DND-41 (cell line): ENCODE data around the gene PLEKHA7.
"Not testable (repeated sequence)": the region's sequence is repeated elsewhere in the genome, so short reads cannot be mapped to it uniquely, and the experiment has no call there.

Source experiments
- ATAC-seq: fragments of 200-7000 bp; cut with Tn5 transposase; 3 replicates; pipeline ENCODE4 v1.9.1; 2021; ENCODE audit warnings: low read depth; ENCODE audit not compliant: insufficient read depth
- DNase-seq: peaks from one replicate; pipeline ENCODE4 v3.0.0-alpha.2; 2020
- H2AFZ ChIP-seq: 2 replicates; pipeline ENCODE4 v1.6.0; 2012; ENCODE audit warnings: low read depth, low read length
- H3K27ac ChIP-seq: 2 replicates; pipeline ENCODE4 v1.5.1; 2012; ENCODE audit warnings: low read length, inconsistent platforms
- H3K27me3 ChIP-seq: fragments of 200-600 bp; sonication (generic); 2 replicates; pipeline ENCODE4 v1.6.0; 2012; ENCODE audit warnings: low read length, mild to moderate bottlenecking, inconsistent platforms; ENCODE audit not compliant: insufficient read depth, poor library complexity
- H3K36me3 ChIP-seq: 2 replicates; pipeline ENCODE4 v1.5.1; 2012; ENCODE audit warnings: low read length, inconsistent platforms; ENCODE audit not compliant: insufficient read depth
- H3K4me1 ChIP-seq: 2 replicates; pipeline ENCODE4 v1.5.1; 2012; ENCODE audit warnings: mild to moderate bottlenecking, low read length; ENCODE audit not compliant: insufficient read depth
- H3K4me2 ChIP-seq: 2 replicates; pipeline ENCODE4 v1.6.0; 2012; ENCODE audit warnings: mild to moderate bottlenecking, moderate library complexity, low read length, inconsistent platforms; ENCODE audit not compliant: insufficient read depth
- H3K4me3 ChIP-seq, 2 experiments: fragments of 200-600 bp in 1 of 2; shearing (Covaris generic) in 1 of 2; 2 replicates each; pipeline ENCODE4 v1.5.1; 2012 to 2016; ENCODE audit warnings: inconsistent platforms in 2 of 2, low read length in 2 of 2, mild to moderate bottlenecking in 2 of 2, low read depth in 1 of 2, moderate library complexity in 1 of 2
- H3K79me2 ChIP-seq: 2 replicates; pipeline ENCODE4 v1.6.0; 2012; ENCODE audit warnings: low read length, inconsistent platforms; ENCODE audit not compliant: insufficient read depth
- H3K9ac ChIP-seq: 2 replicates; pipeline ENCODE4 v1.6.0; 2012; ENCODE audit warnings: low read depth, mild to moderate bottlenecking, inconsistent platforms, low read length, moderate library complexity
- H3K9me3 ChIP-seq: 2 replicates; pipeline ENCODE4 v1.5.1; 2012; ENCODE audit warnings: low read length, moderate library complexity, mild to moderate bottlenecking, inconsistent platforms; ENCODE audit not compliant: insufficient read depth, severe bottlenecking
- H4K20me1 ChIP-seq: 2 replicates; pipeline ENCODE4 v1.6.0; 2012; ENCODE audit warnings: low read length; ENCODE audit not compliant: insufficient read depth
- EZH2 ChIP-seq: IDR thresholded peaks from 3 replicates; pipeline ENCODE4 v1.6.1; 2012; ENCODE audit warnings: borderline replicate concordance, low read depth, mild to moderate bottlenecking, moderate library complexity, low read length, inconsistent platforms; ENCODE audit not compliant: severe bottlenecking
- TF ChIP-seq, protein P1 (sequence below): IDR thresholded peaks from 2 replicates; pipeline ENCODE4 v1.5.1; 2012; ENCODE audit warnings: borderline replicate concordance, low read length, moderate library complexity, mild to moderate bottlenecking; ENCODE audit not compliant: poor library complexity, severe bottlenecking; ENCODE audit errors: extremely low read depth

Gene PLEKHA7, protein sequence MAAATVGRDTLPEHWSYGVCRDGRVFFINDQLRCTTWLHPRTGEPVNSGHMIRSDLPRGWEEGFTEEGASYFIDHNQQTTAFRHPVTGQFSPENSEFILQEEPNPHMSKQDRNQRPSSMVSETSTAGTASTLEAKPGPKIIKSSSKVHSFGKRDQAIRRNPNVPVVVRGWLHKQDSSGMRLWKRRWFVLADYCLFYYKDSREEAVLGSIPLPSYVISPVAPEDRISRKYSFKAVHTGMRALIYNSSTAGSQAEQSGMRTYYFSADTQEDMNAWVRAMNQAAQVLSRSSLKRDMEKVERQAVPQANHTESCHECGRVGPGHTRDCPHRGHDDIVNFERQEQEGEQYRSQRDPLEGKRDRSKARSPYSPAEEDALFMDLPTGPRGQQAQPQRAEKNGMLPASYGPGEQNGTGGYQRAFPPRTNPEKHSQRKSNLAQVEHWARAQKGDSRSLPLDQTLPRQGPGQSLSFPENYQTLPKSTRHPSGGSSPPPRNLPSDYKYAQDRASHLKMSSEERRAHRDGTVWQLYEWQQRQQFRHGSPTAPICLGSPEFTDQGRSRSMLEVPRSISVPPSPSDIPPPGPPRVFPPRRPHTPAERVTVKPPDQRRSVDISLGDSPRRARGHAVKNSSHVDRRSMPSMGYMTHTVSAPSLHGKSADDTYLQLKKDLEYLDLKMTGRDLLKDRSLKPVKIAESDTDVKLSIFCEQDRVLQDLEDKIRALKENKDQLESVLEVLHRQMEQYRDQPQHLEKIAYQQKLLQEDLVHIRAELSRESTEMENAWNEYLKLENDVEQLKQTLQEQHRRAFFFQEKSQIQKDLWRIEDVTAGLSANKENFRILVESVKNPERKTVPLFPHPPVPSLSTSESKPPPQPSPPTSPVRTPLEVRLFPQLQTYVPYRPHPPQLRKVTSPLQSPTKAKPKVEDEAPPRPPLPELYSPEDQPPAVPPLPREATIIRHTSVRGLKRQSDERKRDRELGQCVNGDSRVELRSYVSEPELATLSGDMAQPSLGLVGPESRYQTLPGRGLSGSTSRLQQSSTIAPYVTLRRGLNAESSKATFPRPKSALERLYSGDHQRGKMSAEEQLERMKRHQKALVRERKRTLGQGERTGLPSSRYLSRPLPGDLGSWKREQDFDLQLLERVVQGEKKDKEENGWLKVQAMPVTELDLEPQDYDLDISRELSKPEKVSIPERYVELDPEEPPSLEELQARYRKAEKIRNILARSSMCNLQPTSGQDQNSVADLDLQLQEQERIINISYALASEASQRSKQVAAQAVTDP

DNA sequence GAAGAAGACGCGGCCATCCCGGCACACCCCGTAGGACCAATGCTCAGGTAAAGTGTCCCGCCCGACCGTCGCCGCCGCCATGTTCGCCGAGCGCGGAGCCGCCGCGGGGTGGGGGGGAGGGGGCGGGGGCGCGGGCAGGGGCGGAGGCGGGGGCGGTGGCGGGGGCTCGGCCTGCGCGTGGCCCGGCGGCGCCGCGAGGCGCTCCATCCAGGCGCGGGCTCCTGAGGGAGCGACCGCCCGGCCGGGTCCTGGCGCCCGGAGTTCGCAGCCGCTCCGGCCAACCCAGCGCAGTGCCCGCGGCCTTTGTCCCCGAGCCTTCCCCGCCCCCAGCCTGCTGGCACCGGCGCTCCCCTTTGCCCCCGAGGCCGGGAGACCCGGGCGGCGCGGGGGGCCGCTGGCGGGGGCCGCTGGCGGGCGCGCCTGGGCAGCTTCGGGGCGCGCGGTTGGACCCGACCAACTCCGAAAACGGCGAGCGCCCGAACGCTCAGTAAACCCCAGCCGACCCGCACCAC lies at the start of gene PLEKHA7:
PLEKHA7 (minus strand) TSS at position 94 of the 512 bp plus-strand sequence; CDS start at position 81, 13 bp downstream.
- no peak within 1 kb of the TSS for H3K4me3 ChIP-seq
- no peak for ATAC-seq

DNA sequence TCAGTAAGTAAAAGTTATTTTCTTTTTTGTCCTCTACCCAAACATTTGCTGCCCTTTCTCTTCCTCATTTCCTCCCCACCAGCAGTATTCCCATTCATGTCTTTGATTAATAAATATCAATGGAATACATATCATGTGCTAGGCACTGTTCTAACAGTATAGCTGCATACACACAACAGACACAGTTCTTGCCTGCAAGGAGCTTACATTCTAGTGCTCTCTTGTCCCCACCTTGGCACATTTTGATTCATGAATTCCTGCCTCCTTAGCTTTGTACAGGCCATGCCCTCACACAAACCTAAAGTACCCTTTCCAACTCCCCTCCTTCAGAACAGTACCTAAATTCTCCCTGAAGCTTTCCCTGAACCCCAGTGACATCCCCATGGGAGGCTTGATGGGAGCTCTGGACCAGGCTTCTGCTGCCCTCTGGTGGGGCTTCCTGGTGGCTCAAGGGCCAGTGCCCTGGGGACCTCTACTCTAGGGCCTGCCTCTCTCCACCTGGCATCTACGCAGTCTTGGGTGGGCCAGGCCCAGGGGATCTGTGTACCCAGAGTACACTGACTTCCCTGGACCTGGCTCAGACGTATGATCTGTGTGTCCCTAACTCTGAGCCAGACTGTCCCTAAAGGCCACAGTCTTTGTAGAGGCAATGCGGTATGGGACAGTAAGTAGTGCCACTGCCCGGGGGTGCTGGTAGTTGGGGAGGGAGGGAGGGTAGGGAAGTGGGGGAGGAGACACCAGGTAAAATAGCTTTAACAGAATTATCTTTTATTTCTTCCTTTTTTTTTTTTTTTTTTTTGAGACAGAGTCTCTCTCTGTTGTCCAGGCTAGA lies 49.2 kb upstream of the PLEKHA7 start:
- ATAC-seq (peak; percentile 93), DNase-seq (peak; percentile 55)
- no peak overlapping the region for H3K9ac ChIP-seq
- H2AFZ ChIP-seq = no peak overlapping the region
- no peaks in the 10 kb centered on the region for H3K27me3 ChIP-seq
- H4K20me1 ChIP-seq = no peaks in the 10 kb centered on the region
- no peak overlapping the region for H3K27ac ChIP-seq
- H3K4me3 ChIP-seq = no peak overlapping the region
- no peaks in the 10 kb centered on the region for H3K9me3 ChIP-seq
- TF ChIP-seq, protein P1, sequence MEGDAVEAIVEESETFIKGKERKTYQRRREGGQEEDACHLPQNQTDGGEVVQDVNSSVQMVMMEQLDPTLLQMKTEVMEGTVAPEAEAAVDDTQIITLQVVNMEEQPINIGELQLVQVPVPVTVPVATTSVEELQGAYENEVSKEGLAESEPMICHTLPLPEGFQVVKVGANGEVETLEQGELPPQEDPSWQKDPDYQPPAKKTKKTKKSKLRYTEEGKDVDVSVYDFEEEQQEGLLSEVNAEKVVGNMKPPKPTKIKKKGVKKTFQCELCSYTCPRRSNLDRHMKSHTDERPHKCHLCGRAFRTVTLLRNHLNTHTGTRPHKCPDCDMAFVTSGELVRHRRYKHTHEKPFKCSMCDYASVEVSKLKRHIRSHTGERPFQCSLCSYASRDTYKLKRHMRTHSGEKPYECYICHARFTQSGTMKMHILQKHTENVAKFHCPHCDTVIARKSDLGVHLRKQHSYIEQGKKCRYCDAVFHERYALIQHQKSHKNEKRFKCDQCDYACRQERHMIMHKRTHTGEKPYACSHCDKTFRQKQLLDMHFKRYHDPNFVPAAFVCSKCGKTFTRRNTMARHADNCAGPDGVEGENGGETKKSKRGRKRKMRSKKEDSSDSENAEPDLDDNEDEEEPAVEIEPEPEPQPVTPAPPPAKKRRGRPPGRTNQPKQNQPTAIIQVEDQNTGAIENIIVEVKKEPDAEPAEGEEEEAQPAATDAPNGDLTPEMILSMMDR = peak; percentile 78
- TF ChIP-seq EZH2 = no peak
- no peaks in the 10 kb centered on the region for H3K79me2 ChIP-seq
- no peaks in the 10 kb centered on the region for H3K4me1 ChIP-seq
- H3K4me2 ChIP-seq = no peak overlapping the region
- H3K36me3 ChIP-seq = no peaks in the 10 kb centered on the region

More for the DNA sequence above, at the start of gene PLEKHA7:
- H2AFZ ChIP-seq = no peak within 1 kb of the TSS
- no peak for TF ChIP-seq EZH2
- TF ChIP-seq, protein P1 = no peak
- H3K79me2 ChIP-seq = no peaks in the 10 kb centered on the region
- H3K4me1 ChIP-seq = no peaks in the 10 kb centered on the region
- H3K9me3 ChIP-seq = no peaks in the 10 kb centered on the region
- peaks cover 30% of the 10 kb centered on the region for H3K27me3 ChIP-seq
- H3K36me3 ChIP-seq = no peaks in the 10 kb centered on the region
- no peak within 1 kb of the TSS for H3K27ac ChIP-seq
- H4K20me1 ChIP-seq = no peaks in the 10 kb centered on the region
- no peak for DNase-seq
- H3K9ac ChIP-seq = no peak within 1 kb of the TSS
- H3K4me2 ChIP-seq = no peak within 1 kb of the TSS

DNA sequence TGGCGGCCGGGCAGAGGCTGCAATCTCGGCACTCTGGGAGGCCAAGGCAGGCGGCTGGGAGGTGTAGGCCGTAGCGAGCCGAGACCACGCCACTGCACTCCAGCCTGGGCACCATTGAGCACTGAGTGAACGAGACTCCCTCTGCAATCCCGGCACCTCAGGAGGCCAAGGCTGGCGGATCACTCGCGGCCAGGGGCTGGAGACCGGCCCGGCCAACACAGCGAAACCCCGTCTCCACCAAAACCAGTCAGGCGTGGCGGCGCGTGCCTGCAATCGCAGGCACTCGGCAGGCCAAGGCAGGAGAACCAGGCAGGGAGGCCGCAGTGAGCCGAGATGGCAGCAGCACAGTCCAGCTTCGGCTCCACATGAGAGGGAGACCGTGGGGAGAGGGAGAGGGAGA lies 36.9 kb upstream of the PLEKHA7 start:
- not testable (repeated sequence) for ATAC-seq

DNA sequence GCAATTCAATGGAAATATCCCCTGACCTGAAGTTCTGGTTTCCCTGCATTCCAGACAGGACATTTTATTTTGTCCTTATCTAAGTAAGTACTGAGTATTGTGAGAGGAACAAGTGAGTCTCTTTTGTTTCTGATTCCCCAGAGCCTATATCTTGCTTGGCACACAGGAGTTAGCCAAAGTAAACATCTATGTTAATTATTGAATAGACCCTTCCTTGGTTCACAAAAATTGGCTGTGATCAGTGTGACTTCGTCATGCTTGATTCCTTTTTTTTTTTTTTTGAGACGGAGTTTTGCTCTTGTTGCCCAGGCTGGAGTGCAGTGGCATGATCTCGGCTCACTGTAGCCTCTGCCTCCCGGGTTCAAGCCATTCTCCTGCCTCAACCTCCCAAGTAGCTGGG lies 34.3 kb upstream of the PLEKHA7 start:
- not testable (repeated sequence) for H3K9ac ChIP-seq, H3K27ac ChIP-seq, H2AFZ ChIP-seq, H3K79me2 ChIP-seq, H3K4me1 ChIP-seq, H3K27me3 ChIP-seq, H3K4me2 ChIP-seq, H3K9me3 ChIP-seq, ATAC-seq, DNase-seq, H3K4me3 ChIP-seq, H4K20me1 ChIP-seq, H3K36me3 ChIP-seq

More for the DNA sequence above, 36.9 kb upstream of the PLEKHA7 start:
- not testable (repeated sequence) for H3K27me3 ChIP-seq, H3K27ac ChIP-seq, H3K4me1 ChIP-seq, H3K4me3 ChIP-seq, H3K79me2 ChIP-seq, H3K36me3 ChIP-seq, H3K9ac ChIP-seq, H4K20me1 ChIP-seq, H3K9me3 ChIP-seq, DNase-seq, H3K4me2 ChIP-seq, H2AFZ ChIP-seq
